GM19238 (cell line): ENCODE results near the gene NRL.

ENCODE experiments used
- DNase-seq: peaks from one replicate; pipeline ENCODE4 v3.0.0; 2011; ENCODE audit warnings: low spot score; ENCODE audit not compliant: insufficient read length

Gene NRL

GRCh38 chr14:24100197-24100981, 14.4 kb downstream of the NRL start:
- DNase-seq: no peak

- DNase-seq: no peak
These were observed 15.6 kb downstream of the NRL start for GRCh38 chr14:24098927-24099813.

GRCh38 chr14:24098229-24098926, 16.4 kb downstream of the NRL start:
- DNase-seq: no peak

- no peak for DNase-seq
These were observed 18.1 kb downstream of the NRL start for GRCh38 chr14:24096545-24097181.

GRCh38 chr14:24095271-24096068, 19.3 kb downstream of the NRL start:
- peak; percentile 92 for DNase-seq

- DNase-seq: no peak
These were observed 19.9 kb downstream of the NRL start for GRCh38 chr14:24094841-24095270.

GRCh38 chr14:24093901-24094840, 20.6 kb downstream of the NRL start, which contains the start of gene PCK2:
Gene PCK2, plus strand, starts transcription at chr14:24094311. Its CDS starts 95 bp downstream, at chr14:24094406.
- peak; percentile 84 for DNase-seq

- no peak for DNase-seq
These were observed 21.4 kb downstream of the NRL start for GRCh38 chr14:24093207-24093900.

GRCh38 chr14:24092505-24093206, 22.1 kb downstream of the NRL start:
- DNase-seq: no peak

GRCh38 chr14:24092110-24092504, 22.6 kb downstream of the NRL start:
- DNase-seq: no peak

- no peak for DNase-seq
These were observed 24.9 kb downstream of the NRL start for GRCh38 chr14:24089890-24090289.

GRCh38 chr14:24088095-24088494, 26.7 kb downstream of the NRL start:
- no peak for DNase-seq

- no peak for DNase-seq
These were observed 27.7 kb downstream of the NRL start for GRCh38 chr14:24087004-24087403.

- no peak for DNase-seq
These were observed 28.4 kb downstream of the NRL start for GRCh38 chr14:24086193-24086955.

GRCh38 chr14:24085215-24085614, 29.5 kb downstream of the NRL start:
- DNase-seq: no peak

GRCh38 chr14:24084440-24084839, 30.3 kb downstream of the NRL start:
- no peak for DNase-seq

- DNase-seq: no peak
These were observed 31.3 kb downstream of the NRL start for GRCh38 chr14:24083462-24083861.
